Osteocyte (in vitro differentiated cells): Measurements from ENCODE around the gene TGFBR3. TPM values are rescaled to one million over a fixed set of nuclear protein-coding genes. Genes with fewer than 3 reads are reported as not detected.

Experiments used
- DNase-seq: peaks from one replicate; pipeline ENCODE4 v3.0.0; 2021; ENCODE audit warnings: mixed read lengths; ENCODE audit not compliant: unreplicated experiment; ENCODE audit errors: extremely low spot score
- H3K27ac Mint-ChIP-seq: one replicate; pipeline ENCODE4 v1.8.0; 2021; ENCODE audit warnings: mild to moderate bottlenecking, mixed read lengths; ENCODE audit not compliant: unreplicated experiment
- H3K27me3 Mint-ChIP-seq: one replicate; pipeline ENCODE4 v1.8.0; 2021; ENCODE audit warnings: mixed read lengths; ENCODE audit not compliant: unreplicated experiment
- H3K36me3 Mint-ChIP-seq: one replicate; pipeline ENCODE4 v1.8.0; 2021; ENCODE audit warnings: mixed read lengths; ENCODE audit not compliant: unreplicated experiment
- H3K4me1 Mint-ChIP-seq: one replicate; pipeline ENCODE4 v1.8.0; 2021; ENCODE audit warnings: mixed read lengths; ENCODE audit not compliant: unreplicated experiment
- H3K4me3 Mint-ChIP-seq: one replicate; pipeline ENCODE4 v1.8.0; 2021; ENCODE audit warnings: mild to moderate bottlenecking, moderate library complexity, mixed read lengths; ENCODE audit not compliant: unreplicated experiment
- H3K9me3 Mint-ChIP-seq: one replicate; pipeline ENCODE4 v1.8.0; 2021; ENCODE audit warnings: mixed read lengths; ENCODE audit not compliant: unreplicated experiment
- CTCF ChIP-seq: fragments of 200-600 bp; sonication (generic); IDR thresholded peaks from 2 replicates; pipeline ENCODE4 v1.5.0; 2021; ENCODE audit warnings: antibody characterized with exemption, mild to moderate bottlenecking, moderate library complexity
- total RNA-seq: library from RNA; stranded (reverse); gene quantifications from 2 replicates; pipeline ENCODE4 v1.2.1, GENCODE V29; 2021

The TGFBR3 gene
- total RNA-seq, 1 donor from 2014 or later = 14.1 TPM

GRCh38 chr1:91736146-91736714 lies 149.7 kb downstream of the TGFBR3 start:
- DNase-seq = no peak
- peaks cover 69% of the 10 kb centered on the region for H3K4me1 Mint-ChIP-seq
- no peaks in the 10 kb centered on the region for H3K27me3 Mint-ChIP-seq
- H3K36me3 Mint-ChIP-seq = peaks cover 9% of the 10 kb centered on the region
- H3K4me3 Mint-ChIP-seq = peak overlapping the region; percentile 61
- H3K27ac Mint-ChIP-seq = peak overlapping the region; percentile 94
- no peak for TF ChIP-seq CTCF
- peaks cover 6% of the 10 kb centered on the region for H3K9me3 Mint-ChIP-seq

GRCh38 chr1:91735266-91735845 lies 150.6 kb downstream of the TGFBR3 start:
- Mint-ChIP-seq H3K4me1 (peaks cover 77% of the 10 kb centered on the region), H3K27me3 (no peaks in the 10 kb centered on the region), H3K4me3 (peak overlapping the region; percentile 32), H3K9me3 (peaks cover 6% of the 10 kb centered on the region), H3K27ac (peak overlapping the region; percentile 44), H3K36me3 (peaks cover 12% of the 10 kb centered on the region)
- no peak for TF ChIP-seq CTCF
- no peak for DNase-seq

- H3K36me3 Mint-ChIP-seq = peaks cover 16% of the 10 kb centered on the region
- TF ChIP-seq CTCF = no peak
- no peaks in the 10 kb centered on the region for H3K27me3 Mint-ChIP-seq
- H3K4me3 Mint-ChIP-seq = no peak overlapping the region
- peaks cover 78% of the 10 kb centered on the region for H3K4me1 Mint-ChIP-seq
- no peak overlapping the region for H3K27ac Mint-ChIP-seq
- peaks cover 6% of the 10 kb centered on the region for H3K9me3 Mint-ChIP-seq
- DNase-seq = no peak
These were observed 151.2 kb downstream of the TGFBR3 start for GRCh38 chr1:91734761-91735160.

- no peaks in the 10 kb centered on the region for H3K27me3 Mint-ChIP-seq
- H3K4me3 Mint-ChIP-seq = no peak overlapping the region
- H3K9me3 Mint-ChIP-seq = no peaks in the 10 kb centered on the region
- no peak for TF ChIP-seq CTCF
- H3K36me3 Mint-ChIP-seq = peaks cover 16% of the 10 kb centered on the region
- no peak for DNase-seq
- H3K4me1 Mint-ChIP-seq = peaks cover 73% of the 10 kb centered on the region
- H3K27ac Mint-ChIP-seq = peak overlapping the region; percentile 83
These were observed 152.7 kb downstream of the TGFBR3 start for GRCh38 chr1:91733108-91733710.

GRCh38 chr1:91732291-91733107 lies 153.5 kb downstream of the TGFBR3 start:
- Mint-ChIP-seq H3K36me3 (peaks cover 23% of the 10 kb centered on the region), H3K4me1 (peaks cover 68% of the 10 kb centered on the region)

More at GRCh38 chr1:91732291-91733107, 153.5 kb downstream of the TGFBR3 start:
- Mint-ChIP-seq H3K9me3 (no peaks in the 10 kb centered on the region), H3K27me3 (no peaks in the 10 kb centered on the region), H3K4me3 (no peak overlapping the region), H3K27ac (peak overlapping the region; percentile 83)
- no peak for DNase-seq
- TF ChIP-seq CTCF = no peak
